Activated naive CD4-positive, alpha-beta T cell treated with anti-CD3 and anti-CD28 coated beads, Interleukin-2, amount 50 U/mL, for 72 hours (primary cell): ENCODE data around the gene SEMA6A. TPM values are rescaled to one million over a fixed set of nuclear protein-coding genes. Genes with fewer than 3 reads are reported as not detected.

Source experiments
- ATAC-seq, 2 donors: fragments of 150-1000 bp; cut with Tn5 transposase; 2 replicates each; pipeline ENCODE4 v1.10.0; 2021; ENCODE audit warnings: mild to moderate bottlenecking in 2 of 2, moderate library complexity in 2 of 2
- DNase-seq, 2 donors: peaks; one replicate each; pipeline ENCODE4 v3.0.0; 2021 to 2022; ENCODE audit warnings: low spot score in 2 of 2
- H3K27ac Mint-ChIP-seq, 2 donors: one replicate each; pipeline ENCODE4 v1.8.0; 2022; ENCODE audit warnings: mild to moderate bottlenecking in 2 of 2, mixed read lengths in 2 of 2
- H3K36me3 Mint-ChIP-seq, 2 donors: one replicate each; pipeline ENCODE4 v1.8.0; 2022; ENCODE audit warnings: mixed read lengths in 2 of 2
- H3K9me3 Mint-ChIP-seq, 2 donors: one replicate each; pipeline ENCODE4 v1.8.0; 2022; ENCODE audit warnings: mixed read lengths in 2 of 2
- total RNA-seq, 2 donors: library from RNA; stranded (reverse); gene quantifications; one replicate each; pipeline ENCODE4 v1.2.3, GENCODE V29; 2022

The SEMA6A gene
- total RNA-seq, 2 donors from 2014 or later: 0.18 TPM; not detected in 1

DNA sequence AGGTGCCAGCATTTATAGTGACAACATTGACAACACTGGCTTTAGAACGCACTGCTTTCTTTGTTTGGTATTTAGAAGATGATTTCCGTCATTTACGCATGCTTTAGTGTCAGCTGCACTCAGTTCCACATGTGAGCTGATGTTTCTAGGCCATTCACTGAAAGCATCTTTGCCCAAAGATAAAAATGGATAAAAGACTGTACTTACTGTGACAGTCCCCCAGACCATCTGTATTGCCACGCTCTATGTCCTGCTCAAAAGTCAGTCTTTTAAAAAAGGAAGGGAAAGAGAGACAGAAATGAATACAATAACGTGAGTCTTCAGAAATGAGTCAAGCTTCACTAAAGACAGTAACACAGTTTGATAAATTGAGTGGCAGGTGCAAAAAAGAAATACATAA, 99.3 kb downstream of the SEMA6A start:
- DNase-seq (no peak), ATAC-seq (no peak)
- peaks cover 13 to 21% of the 10 kb centered on the region in 2 donors for H3K9me3 Mint-ChIP-seq
- H3K36me3 Mint-ChIP-seq: peaks cover 25 to 49% of the 10 kb centered on the region in 2 donors
- no peak overlapping the region for H3K27ac Mint-ChIP-seq

DNA sequence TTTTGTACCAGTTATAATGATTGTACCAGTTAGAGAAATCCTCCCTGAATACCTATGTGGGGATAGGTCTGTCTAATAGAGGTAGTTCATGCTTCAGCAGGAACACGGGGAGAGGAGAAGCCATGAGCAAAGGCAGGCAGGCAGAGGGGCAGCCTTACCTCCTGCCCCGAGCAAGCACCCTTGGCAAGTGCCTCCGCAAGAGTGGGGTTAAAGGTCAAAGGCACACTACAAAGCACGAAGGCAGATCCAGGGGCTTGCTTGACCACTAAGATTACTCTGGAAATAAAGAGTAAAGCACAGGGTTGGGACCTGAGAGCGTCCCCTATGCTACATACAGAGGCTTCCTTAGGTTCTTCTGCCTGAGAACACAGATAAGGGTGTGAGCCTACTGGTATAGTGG, 100.9 kb downstream of the SEMA6A start:
- H3K36me3 Mint-ChIP-seq: peaks cover 24 to 47% of the 10 kb centered on the region in 2 donors
- ATAC-seq: no peak
- DNase-seq: no peak
- H3K9me3 Mint-ChIP-seq: peaks cover 13 to 21% of the 10 kb centered on the region in 2 donors
- no peak overlapping the region for H3K27ac Mint-ChIP-seq

DNA sequence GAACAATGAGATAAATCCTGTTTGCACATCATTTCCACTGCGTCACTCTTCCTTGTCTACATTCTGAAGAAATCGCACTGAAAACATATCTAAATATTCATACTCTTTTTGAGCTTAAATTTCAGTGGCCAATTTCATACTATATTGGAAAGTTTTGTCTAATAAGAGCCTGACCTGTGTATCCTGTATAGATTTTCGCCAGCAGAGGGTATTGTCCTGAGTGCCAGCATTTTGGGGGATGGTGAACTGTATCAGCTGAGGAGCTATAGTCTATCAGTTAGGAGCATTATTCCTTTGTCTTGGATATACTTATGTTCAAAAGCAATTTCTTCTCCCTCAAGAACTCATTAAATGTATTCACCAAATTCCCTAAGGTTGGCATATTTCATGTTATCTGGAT, 102.3 kb downstream of the SEMA6A start:
- H3K27ac Mint-ChIP-seq: no peak overlapping the region
- peaks cover 10 to 46% of the 10 kb centered on the region in 2 donors for H3K36me3 Mint-ChIP-seq
- no peak for DNase-seq

DNA sequence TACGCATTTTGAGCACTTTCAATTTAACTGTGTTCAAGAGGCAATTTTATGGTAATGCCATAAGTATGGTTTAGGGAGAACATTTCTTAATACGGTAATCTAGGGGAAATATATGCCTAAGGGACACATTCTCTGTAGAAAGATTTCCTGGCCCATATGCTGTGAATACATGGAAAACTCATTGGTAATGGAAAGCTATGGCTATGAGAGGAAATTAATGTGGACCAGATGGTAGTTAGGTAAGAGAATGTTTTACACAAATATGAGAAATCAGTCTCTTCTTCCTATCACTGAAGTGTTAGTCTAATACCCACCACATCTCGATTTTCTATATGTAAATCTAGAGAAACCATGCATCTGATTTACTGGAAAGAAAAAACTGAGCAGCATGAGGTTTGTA, 105.0 kb downstream of the SEMA6A start:
- DNase-seq: no peak
- H3K27ac Mint-ChIP-seq: no peak overlapping the region
- H3K36me3 Mint-ChIP-seq: peaks cover under 1 to 42% of the 10 kb centered on the region in 2 donors
- H3K9me3 Mint-ChIP-seq: no peaks in the 10 kb centered on the region
- ATAC-seq: no peak

More for the DNA sequence above, 102.3 kb downstream of the SEMA6A start:
- no peak for ATAC-seq
- peaks cover 10% of the 10 kb centered on the region in 2 donors for H3K9me3 Mint-ChIP-seq

DNA sequence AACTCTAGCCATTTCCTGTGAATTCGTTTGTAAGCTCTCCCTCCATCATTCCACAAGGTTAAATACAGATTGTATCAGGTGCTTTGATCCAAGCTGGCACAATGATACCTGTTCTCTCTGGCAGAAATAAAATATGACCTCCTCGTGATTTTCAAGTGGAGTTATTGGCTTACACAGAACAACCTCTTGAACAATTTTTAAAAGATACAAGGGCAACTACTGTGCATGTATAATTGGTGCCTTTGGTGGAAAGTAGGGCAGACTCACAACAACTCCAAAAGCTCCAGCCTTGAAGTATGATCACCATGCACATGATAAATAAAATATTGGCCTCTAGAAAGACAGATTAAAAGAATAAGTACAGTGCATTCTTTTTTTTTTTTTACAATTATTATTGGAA, 106.0 kb downstream of the SEMA6A start:
- no peak overlapping the region for H3K27ac Mint-ChIP-seq
- H3K36me3 Mint-ChIP-seq: peaks cover 6 to 49% of the 10 kb centered on the region in 2 donors
- DNase-seq (no peak), ATAC-seq (no peak)
- peaks cover 5% of the 10 kb centered on the region in 2 donors for H3K9me3 Mint-ChIP-seq

DNA sequence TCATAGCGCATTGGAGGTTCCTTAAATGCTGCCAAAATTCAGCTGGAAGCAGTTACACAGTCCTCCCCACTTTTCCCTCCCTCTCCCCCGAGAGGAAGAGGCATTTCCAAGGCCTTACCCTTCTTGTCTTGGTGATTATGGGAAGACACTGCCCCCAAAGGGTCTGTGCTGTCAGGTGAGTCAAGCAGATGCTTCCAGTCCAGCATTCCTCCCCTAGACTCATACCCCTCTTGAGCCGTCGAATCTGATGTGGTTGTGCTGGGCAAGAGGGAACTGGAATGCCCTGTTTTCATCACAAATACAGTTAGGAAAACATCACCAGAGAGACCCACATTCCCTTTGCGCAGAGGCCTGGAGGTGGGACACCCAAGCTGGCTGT, 107.2 kb downstream of the SEMA6A start:
- H3K9me3 Mint-ChIP-seq: peaks cover 5% of the 10 kb centered on the region in 2 donors
- peaks cover 6 to 48% of the 10 kb centered on the region in 2 donors for H3K36me3 Mint-ChIP-seq
- ATAC-seq: no peak
- no peak for DNase-seq
- no peak overlapping the region for H3K27ac Mint-ChIP-seq

DNA sequence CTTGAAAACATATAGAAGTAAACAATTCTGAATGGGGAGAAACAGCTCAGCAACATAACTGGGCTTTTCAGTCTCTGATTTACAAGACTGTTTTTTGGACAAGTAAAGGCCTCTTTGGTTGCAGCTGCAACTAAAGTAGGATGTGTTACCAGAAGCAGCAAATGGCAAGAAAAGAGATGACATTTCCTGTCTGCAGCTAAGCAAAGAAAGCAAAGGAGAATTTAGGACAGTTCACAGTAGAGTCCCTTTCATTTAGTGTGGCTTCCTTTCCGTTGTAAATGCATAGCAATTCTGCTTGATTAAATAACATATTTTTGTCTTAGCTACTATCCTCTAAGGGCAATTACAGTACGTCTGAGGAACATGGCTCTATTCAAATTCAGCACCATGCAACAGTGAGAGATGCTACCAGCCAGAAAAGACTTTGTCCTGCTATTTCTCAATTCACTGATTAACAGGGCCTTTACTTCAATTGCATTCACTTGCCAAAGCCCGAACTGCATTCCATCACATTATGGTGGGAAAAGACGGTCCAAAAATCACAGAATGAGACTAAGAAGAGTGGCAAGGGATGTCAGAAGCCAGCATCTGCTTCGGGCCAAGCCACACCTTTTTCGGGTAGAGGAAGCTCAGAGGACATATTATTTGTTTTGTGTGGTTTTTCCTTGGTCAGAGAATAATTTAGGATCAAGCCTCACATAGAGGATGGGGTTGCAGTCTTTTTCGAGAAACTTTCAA, 107.7 kb downstream of the SEMA6A start:
- ATAC-seq (no peak), DNase-seq (no peak)
- Mint-ChIP-seq H3K9me3 (peaks cover 5% of the 10 kb centered on the region in 2 donors), H3K27ac (no peak overlapping the region), H3K36me3 (peaks cover 6 to 45% of the 10 kb centered on the region in 2 donors)

DNA sequence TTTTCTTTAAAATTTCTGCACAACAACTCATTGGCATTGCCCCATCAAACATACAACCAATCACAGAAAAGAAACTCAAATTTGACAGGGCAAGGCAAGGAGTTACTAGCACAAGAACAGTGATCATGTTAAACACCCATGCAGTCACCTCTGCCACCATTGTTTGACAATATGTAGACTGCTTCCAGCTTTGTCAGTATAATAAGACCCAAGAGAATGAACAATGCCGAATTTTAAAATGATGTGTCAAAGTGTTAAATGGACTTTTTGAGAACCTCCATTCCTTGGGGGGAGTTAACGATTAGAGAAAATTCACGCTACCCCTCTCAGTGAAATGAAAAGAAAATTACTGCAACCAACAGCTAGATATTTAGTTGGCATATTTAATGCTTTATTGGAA, 109.2 kb downstream of the SEMA6A start:
- Mint-ChIP-seq H3K9me3 (peaks cover 5% of the 10 kb centered on the region in 2 donors), H3K27ac (no peak overlapping the region), H3K36me3 (peaks cover 6 to 40% of the 10 kb centered on the region in 2 donors)
- DNase-seq: no peak
- ATAC-seq: no peak

DNA sequence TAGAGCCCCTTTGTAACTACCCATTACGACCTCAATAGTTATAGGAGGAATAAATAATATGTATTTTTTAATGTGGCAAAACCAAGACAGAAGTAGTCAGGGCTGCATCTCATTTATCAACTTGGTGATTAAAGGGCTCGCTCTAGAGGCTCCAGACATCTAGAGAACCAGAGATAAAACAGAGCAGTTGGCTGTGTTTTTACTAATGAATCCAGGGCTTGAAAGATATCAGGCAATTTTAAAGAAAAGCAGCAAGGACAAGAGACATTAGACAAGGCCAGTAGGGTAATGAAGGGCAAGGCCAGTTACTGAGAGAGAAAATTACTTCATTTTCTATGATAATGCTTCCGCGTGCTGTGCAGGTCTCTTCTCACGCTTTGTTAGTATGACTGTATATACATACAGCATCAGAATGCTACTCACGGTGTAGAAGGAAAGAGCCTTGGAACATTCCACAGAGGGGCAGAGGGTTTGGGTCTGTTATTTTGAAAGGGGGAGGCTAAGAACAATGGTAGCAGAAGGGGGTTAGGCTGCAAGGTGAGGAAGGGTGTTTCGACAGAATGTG, 110.4 kb downstream of the SEMA6A start:
- Mint-ChIP-seq H3K27ac (no peak overlapping the region), H3K36me3 (peaks cover 6 to 40% of the 10 kb centered on the region in 2 donors), H3K9me3 (peaks cover 5% of the 10 kb centered on the region in 2 donors)
- ATAC-seq (no peak), DNase-seq (no peak)

DNA sequence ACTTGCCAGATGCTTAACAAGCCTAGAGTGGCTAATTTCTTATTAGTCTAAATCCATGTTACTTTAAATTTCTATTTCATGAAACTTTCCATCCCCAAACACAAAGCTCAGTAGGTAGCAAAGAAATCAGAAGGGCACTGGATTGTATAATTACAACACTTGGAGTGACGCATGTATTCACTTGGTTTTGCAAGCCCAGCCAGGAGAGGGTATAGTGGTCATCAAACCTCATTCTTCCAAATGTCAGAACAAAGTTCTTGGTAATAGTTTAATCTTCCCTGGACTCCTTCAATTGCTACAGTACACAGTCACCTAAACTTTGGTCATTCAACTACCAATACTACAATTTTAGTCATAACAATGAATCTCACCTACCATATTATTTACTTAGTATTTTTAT, 112.1 kb downstream of the SEMA6A start:
- DNase-seq (no peak), ATAC-seq (no peak)
- H3K27ac Mint-ChIP-seq: peak overlapping the region in 1 of 2 donors; percentile 25
- H3K9me3 Mint-ChIP-seq: peaks cover 5% of the 10 kb centered on the region in 2 donors
- peaks cover 6 to 30% of the 10 kb centered on the region in 2 donors for H3K36me3 Mint-ChIP-seq

DNA sequence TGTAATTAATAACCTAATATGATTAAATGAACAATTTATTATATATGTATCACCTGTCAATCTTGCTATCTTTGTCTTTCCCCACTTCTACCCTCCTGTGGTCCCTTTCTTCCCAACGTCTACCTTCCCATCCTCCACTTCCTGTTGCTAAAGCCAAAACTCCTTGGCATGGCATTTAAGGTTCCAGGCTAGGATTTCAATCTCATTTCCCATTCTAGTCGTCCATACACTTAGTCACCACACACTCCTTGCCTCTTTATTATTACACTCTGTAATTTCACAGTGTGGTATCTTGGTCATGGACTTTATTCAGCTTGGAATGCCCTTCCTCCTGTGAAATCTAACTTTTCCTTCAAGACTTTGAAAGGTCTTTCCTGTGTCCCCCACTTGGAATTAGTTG, 115.3 kb downstream of the SEMA6A start:
- DNase-seq: no peak
- no peak for ATAC-seq
- peaks cover 2 to 13% of the 10 kb centered on the region in 2 donors for H3K36me3 Mint-ChIP-seq
- no peak overlapping the region for H3K27ac Mint-ChIP-seq
- peaks cover 2 to 3% of the 10 kb centered on the region in 2 donors for H3K9me3 Mint-ChIP-seq

DNA sequence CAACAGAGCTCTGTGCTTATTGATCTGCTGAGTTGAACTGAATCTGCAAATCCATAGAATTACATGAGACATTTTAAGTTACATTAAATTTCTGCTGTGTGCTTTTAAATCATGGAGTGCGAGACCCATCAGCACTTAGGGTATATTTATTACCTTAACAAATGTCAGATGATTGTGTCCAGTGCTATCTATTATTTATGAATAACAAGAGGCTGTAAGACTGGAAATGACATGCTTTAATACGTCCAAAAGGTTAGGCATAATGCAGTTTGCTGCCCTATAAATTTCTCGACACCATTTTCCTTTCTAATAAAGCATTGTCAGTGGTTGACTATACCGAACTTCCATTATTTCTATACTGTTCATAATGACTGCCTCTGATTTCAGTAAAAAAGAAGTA, 117.6 kb downstream of the SEMA6A start:
- Mint-ChIP-seq H3K9me3 (no peaks in the 10 kb centered on the region), H3K36me3 (peaks cover 0 to 15% of the 10 kb centered on the region in 2 donors), H3K27ac (no peak overlapping the region)
- ATAC-seq (no peak), DNase-seq (no peak)

DNA sequence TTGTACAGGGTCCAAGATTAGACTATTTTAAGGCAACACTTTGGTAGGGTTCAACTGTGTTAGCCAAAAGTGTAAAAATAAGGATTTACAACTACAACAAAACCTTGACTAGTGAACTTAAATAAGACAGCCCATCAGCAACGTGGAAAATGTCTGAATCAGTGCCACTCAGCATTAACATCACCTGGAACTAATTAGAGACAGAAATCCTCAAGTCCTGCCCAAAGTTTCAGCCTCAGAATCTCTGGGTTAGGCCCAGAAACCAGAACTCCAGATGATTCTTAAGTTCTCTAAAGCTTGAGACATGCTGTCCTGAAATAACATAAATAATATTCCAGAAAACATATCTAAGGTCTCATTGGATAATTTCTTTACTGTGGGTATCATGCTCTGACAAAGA, 118.6 kb downstream of the SEMA6A start:
- H3K9me3 Mint-ChIP-seq: no peaks in the 10 kb centered on the region
- DNase-seq: no peak
- ATAC-seq: no peak
- H3K27ac Mint-ChIP-seq: no peak overlapping the region
- peaks cover 0 to 11% of the 10 kb centered on the region in 2 donors for H3K36me3 Mint-ChIP-seq

DNA sequence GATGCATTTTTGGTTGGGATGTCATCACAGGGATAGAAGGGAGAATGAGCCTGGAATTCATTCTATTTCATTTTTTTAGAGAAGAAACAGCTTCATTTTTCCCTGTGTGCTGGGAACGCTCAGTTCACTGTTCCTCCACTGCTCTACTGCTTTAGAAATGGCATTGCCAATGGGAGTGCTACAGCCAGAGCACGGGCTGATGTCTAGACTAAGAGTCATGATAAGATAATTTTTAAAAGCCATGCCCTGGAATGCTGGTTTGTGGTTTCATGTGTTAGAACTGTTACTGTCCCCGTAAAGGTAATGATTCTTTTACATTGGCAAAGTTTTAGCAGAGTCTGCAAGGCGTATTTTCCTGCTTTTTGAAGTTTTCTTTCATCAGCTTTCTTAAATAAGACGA, 119.6 kb downstream of the SEMA6A start:
- ATAC-seq (no peak), DNase-seq (no peak)
- Mint-ChIP-seq H3K36me3 (peaks cover 0 to 19% of the 10 kb centered on the region in 2 donors), H3K9me3 (no peaks in the 10 kb centered on the region), H3K27ac (no peak overlapping the region)

DNA sequence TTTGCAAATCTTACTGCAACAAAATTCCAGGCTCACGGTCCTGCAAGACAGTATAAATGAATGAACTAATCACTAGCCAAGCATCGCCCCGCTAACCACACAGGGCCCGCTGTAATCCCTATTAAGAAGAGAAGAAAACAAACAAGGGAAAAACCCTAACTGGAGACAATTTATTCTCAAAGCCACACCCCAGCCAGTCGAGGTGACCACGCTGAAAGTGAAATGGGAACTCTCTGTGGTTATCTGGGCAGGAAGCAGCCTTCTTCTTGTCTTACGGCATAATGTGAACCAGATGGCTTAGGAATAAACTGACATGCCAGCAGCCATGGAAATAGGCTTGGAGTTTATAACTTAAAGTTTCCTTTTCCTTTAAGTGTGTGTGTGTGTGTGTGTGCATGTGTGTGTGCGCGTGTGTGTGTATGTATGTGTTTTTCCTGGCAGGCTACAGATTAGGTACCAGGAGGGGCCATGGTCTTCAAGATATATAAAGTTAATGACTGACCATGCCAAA, 120.2 kb downstream of the SEMA6A start:
- Mint-ChIP-seq H3K9me3 (no peaks in the 10 kb centered on the region), H3K36me3 (peaks cover 0 to 19% of the 10 kb centered on the region in 2 donors), H3K27ac (no peak overlapping the region)
- peak in 1 of 2 donors; percentile 63 for ATAC-seq
- DNase-seq: peak in 1 of 2 donors; percentile 7

DNA sequence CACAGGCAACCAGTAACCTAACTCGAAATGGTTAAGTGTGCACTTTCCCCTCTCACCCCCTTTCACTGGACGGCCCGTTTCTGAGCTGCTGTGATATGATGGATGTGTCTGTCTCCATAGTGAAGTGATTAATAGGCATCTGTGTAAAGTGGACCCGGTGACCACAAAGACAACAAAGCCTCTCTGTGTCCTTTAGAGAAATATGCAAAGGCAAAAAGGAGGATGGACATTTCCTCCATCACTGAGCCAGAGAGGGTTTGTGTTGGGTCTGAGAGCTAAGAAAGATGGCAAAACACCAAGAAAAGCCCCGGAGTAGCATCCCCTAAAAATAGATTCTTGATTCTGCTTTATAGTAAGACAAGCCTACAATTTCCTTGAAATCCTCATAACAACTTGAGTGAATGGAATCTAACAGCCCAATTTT, 120.6 kb downstream of the SEMA6A start:
- H3K27ac Mint-ChIP-seq: no peak overlapping the region
- H3K36me3 Mint-ChIP-seq: peaks cover 0 to 19% of the 10 kb centered on the region in 2 donors
- no peaks in the 10 kb centered on the region for H3K9me3 Mint-ChIP-seq
- ATAC-seq (no peak), DNase-seq (no peak)

DNA sequence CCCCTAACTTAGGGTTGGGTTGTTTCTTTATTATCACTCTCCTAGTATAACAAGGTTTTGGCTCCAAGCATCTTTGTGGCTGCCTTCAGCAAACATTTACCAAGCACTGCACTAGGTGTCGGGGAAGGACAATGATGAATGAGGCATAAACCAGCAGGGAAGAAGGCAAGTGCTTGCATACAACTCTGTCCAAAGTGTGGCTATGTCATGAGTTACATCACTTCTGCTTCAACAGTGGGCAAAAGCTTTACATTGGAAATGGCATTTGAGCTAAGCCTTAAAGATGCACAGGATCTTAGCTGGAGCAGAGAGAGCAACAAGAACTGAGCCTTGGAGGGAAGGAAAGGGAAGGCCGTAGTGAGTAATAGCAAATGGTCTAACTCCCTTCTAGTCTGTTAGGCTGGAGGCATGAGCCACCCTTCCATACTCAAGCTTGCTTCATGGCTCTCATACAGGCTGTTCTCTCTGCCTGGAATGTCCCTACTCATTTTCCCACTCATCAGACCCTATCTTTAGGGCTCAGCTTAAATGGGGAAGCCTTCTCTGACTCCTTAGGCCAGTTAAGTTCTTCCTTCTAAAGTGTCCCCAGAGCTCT, 121.8 kb downstream of the SEMA6A start:
- H3K36me3 Mint-ChIP-seq: peaks cover 0 to 16% of the 10 kb centered on the region in 2 donors
- no peak for DNase-seq
- H3K9me3 Mint-ChIP-seq: no peaks in the 10 kb centered on the region
- no peak overlapping the region for H3K27ac Mint-ChIP-seq
- ATAC-seq: no peak
